Measurements from ENCODE around the gene PYGO1. TPM values are rescaled to one million over a fixed set of nuclear protein-coding genes. Genes with fewer than 3 reads are reported as not detected.
"Not testable (repeated sequence)": the region's sequence is repeated elsewhere in the genome, so short reads cannot be mapped to it uniquely, and the experiment has no call there.

The PYGO1 gene
- total RNA-seq, 1 donor from 2014 or later = 12.4 TPM

GRCh38 chr15:55513152-55513551, 75.0 kb downstream of the PYGO1 start:
- no peak for DNase-seq (ENCODE audit: low read depth)

- DNase-seq (ENCODE audit: low read depth) = no peak
Measured at GRCh38 chr15:55507567-55507966, 80.6 kb downstream of the PYGO1 start.

- not testable (repeated sequence) for DNase-seq (ENCODE audit: low read depth)
Measured at GRCh38 chr15:55505407-55505806, 82.7 kb downstream of the PYGO1 start.

- DNase-seq (ENCODE audit: low read depth) = no peak
Measured at GRCh38 chr15:55499151-55499550, 89.0 kb downstream of the PYGO1 start.

GRCh38 chr15:55498109-55498938, 89.8 kb downstream of the PYGO1 start:
- DNase-seq (ENCODE audit: low read depth) = peak; percentile 81

GRCh38 chr15:55496716-55497115, 91.4 kb downstream of the PYGO1 start:
- DNase-seq (ENCODE audit: low read depth) = no peak

GRCh38 chr15:55494931-55495330, 93.2 kb downstream of the PYGO1 start:
- no peak for DNase-seq (ENCODE audit: low read depth)

- DNase-seq (ENCODE audit: low read depth) = peak; percentile 86
Measured at GRCh38 chr15:55488952-55489600, 99.1 kb downstream of the PYGO1 start.

Other genes starting within 250 kb of the PYGO1 start
- gene CCPG1, start 180.0 kb downstream of the PYGO1 start, total RNA-seq = 41.8 and 119 TPM in 2 replicates
- gene PIERCE2, start 179.8 kb downstream of the PYGO1 start, total RNA-seq = 2.6 and 2.8 TPM in 2 replicates
- 4.3 and 9.7 TPM in 2 replicates for gene DNAAF4, start 80.1 kb downstream of the PYGO1 start, total RNA-seq
- 3.8 and 19.0 TPM in 2 replicates for gene PRTG, start 154.8 kb upstream of the PYGO1 start, total RNA-seq

Data from renal cortical epithelial cell (primary cell).